ENCODE results near the gene GALNT9. TPM values are rescaled to one million over a fixed set of nuclear protein-coding genes. Genes with fewer than 3 reads are reported as not detected.

GALNT9 gene
- total RNA-seq, 1 donor from 2014 or later = not detected

DNA sequence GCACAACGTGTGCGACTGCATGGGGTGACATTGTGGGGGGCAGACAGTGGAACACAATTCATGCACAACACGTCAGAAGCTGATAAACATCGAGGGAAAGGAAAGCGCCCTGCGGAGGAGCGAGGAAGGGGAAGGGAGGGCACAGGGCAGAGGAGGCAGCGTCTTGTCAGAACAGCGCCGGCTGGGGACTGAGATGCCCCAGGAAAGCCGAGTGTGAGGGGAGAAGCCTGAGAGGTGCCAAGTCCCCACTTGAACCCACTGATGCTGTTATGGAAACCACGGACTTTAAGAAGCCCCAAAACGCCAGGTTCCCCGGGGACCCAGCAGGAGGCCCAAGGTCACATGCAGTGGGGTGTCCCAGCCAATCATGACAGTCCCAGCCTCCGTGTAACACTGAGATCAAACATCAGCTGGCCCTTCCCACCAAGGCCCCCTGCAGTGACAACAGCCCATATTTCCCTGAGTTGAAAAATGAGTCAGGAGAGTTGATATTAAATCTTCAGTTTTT lies 70.0 kb downstream of the GALNT9 start:
- intact Hi-C loops (cut with micrococcal nuclease) = no loop called here
- H3K36me3 ChIP-seq = no peaks in the 10 kb centered on the region
- no peak overlapping the region for H3K27ac ChIP-seq (replicated peaks)
- no peak for DNase-seq
- H3K9me3 ChIP-seq (replicated peaks) = no peaks in the 10 kb centered on the region
- H3K27me3 ChIP-seq (ENCODE audit: low read depth) = peaks cover 74% of the 10 kb centered on the region
- TF ChIP-seq, protein P1, sequence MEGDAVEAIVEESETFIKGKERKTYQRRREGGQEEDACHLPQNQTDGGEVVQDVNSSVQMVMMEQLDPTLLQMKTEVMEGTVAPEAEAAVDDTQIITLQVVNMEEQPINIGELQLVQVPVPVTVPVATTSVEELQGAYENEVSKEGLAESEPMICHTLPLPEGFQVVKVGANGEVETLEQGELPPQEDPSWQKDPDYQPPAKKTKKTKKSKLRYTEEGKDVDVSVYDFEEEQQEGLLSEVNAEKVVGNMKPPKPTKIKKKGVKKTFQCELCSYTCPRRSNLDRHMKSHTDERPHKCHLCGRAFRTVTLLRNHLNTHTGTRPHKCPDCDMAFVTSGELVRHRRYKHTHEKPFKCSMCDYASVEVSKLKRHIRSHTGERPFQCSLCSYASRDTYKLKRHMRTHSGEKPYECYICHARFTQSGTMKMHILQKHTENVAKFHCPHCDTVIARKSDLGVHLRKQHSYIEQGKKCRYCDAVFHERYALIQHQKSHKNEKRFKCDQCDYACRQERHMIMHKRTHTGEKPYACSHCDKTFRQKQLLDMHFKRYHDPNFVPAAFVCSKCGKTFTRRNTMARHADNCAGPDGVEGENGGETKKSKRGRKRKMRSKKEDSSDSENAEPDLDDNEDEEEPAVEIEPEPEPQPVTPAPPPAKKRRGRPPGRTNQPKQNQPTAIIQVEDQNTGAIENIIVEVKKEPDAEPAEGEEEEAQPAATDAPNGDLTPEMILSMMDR (IDR thresholded peaks at IDR 0.05; ENCODE audit: borderline replicate concordance) = no peak
- no peaks in the 10 kb centered on the region for H3K4me1 ChIP-seq
- H3K4me3 ChIP-seq = no peak overlapping the region

DNA sequence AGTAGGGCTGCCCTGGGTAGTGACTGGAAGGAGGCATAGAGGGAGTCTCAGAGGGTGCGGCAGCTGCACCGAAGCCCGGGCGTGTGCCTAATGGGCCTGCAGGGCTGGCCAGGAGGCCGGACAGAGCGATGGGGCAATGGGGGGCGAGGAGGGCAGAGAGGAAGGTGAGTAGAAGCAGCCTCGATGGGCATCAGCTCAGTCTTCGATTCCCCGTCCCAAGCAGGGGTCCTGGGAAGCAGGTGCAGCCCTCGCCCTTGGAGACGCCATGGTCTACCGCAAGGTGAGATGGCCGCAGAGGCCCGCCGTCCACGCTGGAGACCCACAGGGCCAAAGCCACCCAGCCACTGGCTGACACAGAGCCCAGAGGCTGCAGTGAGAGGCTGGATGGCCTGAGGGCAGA lies 70.8 kb downstream of the GALNT9 start:
- DNase-seq = no peak
- Histone ChIP-seq H3K27me3 (ENCODE audit: low read depth) (peaks cover 70% of the 10 kb centered on the region), H3K9me3 (replicated peaks) (no peaks in the 10 kb centered on the region), H3K36me3 (no peaks in the 10 kb centered on the region), H3K4me3 (no peak overlapping the region), H3K4me1 (no peaks in the 10 kb centered on the region), H3K27ac (replicated peaks) (no peak overlapping the region)
- intact Hi-C loops (cut with micrococcal nuclease) = no loop called here
- TF ChIP-seq, protein P1 (IDR thresholded peaks at IDR 0.05; ENCODE audit: borderline replicate concordance) = no peak

DNA sequence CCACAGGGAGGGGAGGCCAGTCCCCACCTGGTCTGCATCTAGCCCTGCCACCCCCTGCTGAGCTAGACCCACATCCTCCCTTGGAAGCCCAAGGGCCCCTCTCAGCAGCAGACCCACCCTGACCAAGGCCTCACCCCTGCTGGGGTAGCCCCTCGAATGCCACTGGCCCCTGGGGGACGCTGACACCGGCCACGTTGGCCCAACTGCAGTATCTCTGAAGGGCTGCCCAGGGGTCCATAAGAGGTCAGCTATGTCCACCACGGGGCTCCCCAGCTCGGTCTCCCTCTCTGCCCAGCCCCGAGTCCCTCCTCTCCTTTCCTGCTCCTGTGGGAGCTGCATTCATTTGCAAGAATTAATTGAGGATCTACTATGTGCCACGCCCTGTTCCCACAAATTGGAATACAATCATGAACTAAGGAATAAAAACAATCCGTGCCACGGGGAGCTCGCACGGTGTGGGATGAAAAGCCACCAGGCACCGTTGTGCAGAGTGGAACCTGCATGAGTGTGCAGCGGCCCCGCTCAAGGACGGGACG lies 71.4 kb downstream of the GALNT9 start:
- TF ChIP-seq, protein P1 (IDR thresholded peaks at IDR 0.05; ENCODE audit: borderline replicate concordance) = no peak
- no peaks in the 10 kb centered on the region for H3K4me1 ChIP-seq
- H3K36me3 ChIP-seq = no peaks in the 10 kb centered on the region
- H3K9me3 ChIP-seq (replicated peaks) = no peaks in the 10 kb centered on the region
- no peak overlapping the region for H3K27ac ChIP-seq (replicated peaks)
- DNase-seq = no peak
- intact Hi-C loops (cut with micrococcal nuclease) = no loop called here
- no peak overlapping the region for H3K4me3 ChIP-seq
- peaks cover 65% of the 10 kb centered on the region for H3K27me3 ChIP-seq (ENCODE audit: low read depth)

DNA sequence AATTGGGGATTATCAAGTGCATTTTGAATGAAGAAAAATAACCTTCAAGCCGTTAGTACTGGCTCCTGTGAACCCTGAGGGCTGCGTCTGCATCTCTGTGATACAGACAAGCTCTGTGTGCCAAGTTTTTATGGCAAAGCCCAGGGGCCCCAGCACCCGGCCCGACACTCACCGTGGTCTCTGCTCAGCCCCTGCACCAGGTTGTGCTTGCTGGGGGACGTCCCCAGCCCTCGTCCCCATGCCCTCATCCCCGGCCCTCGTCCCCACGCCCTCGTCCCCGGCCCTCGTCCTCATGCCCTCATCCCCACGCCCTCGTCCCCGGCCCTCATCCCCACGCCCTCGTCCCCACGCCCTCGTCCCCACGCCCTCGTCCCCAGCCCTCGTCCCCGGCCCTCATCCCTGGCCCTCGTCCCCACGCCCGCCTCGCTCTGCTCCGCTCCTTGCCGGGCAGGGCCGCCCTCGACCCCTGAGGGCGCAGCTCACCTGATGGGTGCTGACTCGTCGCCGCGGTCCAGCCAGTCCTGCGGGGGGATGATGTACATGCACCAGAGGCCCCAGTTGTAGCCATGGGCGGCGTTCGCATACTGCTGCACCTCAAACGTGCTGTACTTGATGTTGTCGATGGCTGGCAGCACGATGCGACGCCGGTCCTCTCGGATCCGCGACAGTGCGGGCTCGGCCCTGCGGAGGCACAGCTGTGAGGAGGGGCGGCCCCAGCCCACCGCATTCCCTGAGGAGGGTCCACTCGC lies 72.0 kb downstream of the GALNT9 start:
- no peak overlapping the region for H3K4me3 ChIP-seq
- DNase-seq = no peak
- intact Hi-C loops (cut with micrococcal nuclease) = no loop called here

DNA sequence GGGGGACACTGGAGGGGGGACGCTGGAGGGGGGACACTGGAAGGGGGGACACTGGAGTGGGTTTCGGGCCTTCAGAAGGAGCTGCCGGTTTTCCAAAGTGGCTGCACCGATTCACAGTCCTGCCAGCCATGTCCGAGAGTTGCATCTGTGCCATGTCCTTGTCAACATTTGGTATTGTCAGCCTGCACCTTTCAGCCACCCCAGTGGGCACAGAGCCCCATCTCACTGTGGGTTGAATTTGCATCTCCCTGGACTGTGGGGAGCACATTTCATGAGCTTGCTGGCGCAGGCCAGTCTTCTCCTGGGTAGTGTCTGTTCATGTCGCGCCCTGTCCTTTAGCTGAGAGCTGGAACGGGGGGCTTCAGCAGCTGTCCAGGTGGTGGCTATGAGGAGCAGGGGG lies 72.7 kb downstream of the GALNT9 start:
- Histone ChIP-seq H3K9me3 (replicated peaks) (no peaks in the 10 kb centered on the region), H3K27ac (replicated peaks) (no peak overlapping the region), H3K27me3 (ENCODE audit: low read depth) (peaks cover 58% of the 10 kb centered on the region), H3K36me3 (no peaks in the 10 kb centered on the region), H3K4me3 (no peak overlapping the region), H3K4me1 (no peaks in the 10 kb centered on the region)
- no peak for DNase-seq
- intact Hi-C loops (cut with micrococcal nuclease) = no loop called here
- TF ChIP-seq, protein P1 (IDR thresholded peaks at IDR 0.05; ENCODE audit: borderline replicate concordance) = no peak

More for the DNA sequence above, 72.0 kb downstream of the GALNT9 start:
- Histone ChIP-seq H3K4me1 (no peaks in the 10 kb centered on the region), H3K27me3 (ENCODE audit: low read depth) (peaks cover 58% of the 10 kb centered on the region), H3K27ac (replicated peaks) (no peak overlapping the region), H3K36me3 (no peaks in the 10 kb centered on the region), H3K9me3 (replicated peaks) (no peaks in the 10 kb centered on the region)
- TF ChIP-seq, protein P1 (IDR thresholded peaks at IDR 0.05; ENCODE audit: borderline replicate concordance) = no peak

Measured in left ventricle myocardium inferior (tissue), 1 donor.